H9 (cell line): ENCODE measurements around the gene EPC2. TPM values are rescaled to one million over a fixed set of nuclear protein-coding genes. Genes with fewer than 3 reads are reported as not detected.
A peak's percentile ranks its signal among the peaks of the same experiment; 100 is the strongest.

Source experiments
- DNase-seq: peaks from one replicate; pipeline ENCODE4 v3.0.0-alpha.2; 2017
- H2AFZ ChIP-seq: one replicate; pipeline ENCODE4 v1.6.1; 2013; ENCODE audit warnings: mild to moderate bottlenecking, low read length, control low read depth, moderate library complexity
- H2AK5ac ChIP-seq: 2 replicates; pipeline ENCODE4 v1.6.1; 2013; ENCODE audit warnings: low read length, control low read depth, mixed read lengths; ENCODE audit not compliant: insufficient read length
- H2BK120ac ChIP-seq: one replicate; pipeline ENCODE4 v1.6.1; 2013; ENCODE audit warnings: low read depth, mild to moderate bottlenecking, low read length, control low read depth, inconsistent platforms; ENCODE audit not compliant: poor library complexity, severe bottlenecking
- H2BK12ac ChIP-seq: 2 replicates; pipeline ENCODE4 v1.6.1; 2013; ENCODE audit warnings: low read length, control low read depth, mixed read lengths, low read depth; ENCODE audit not compliant: insufficient read length
- H2BK15ac ChIP-seq: 2 replicates; pipeline ENCODE4 v1.6.1; 2013; ENCODE audit warnings: low read depth, low read length, control low read depth
- H2BK20ac ChIP-seq: one replicate; pipeline ENCODE4 v1.6.1; 2013; ENCODE audit warnings: low read depth, mild to moderate bottlenecking, low read length, control low read depth, inconsistent platforms; ENCODE audit not compliant: poor library complexity, severe bottlenecking
- H2BK5ac ChIP-seq: 2 replicates; pipeline ENCODE4 v1.6.1; 2013; ENCODE audit warnings: low read length, control low read depth, mixed read lengths; ENCODE audit not compliant: insufficient read length
- H3K14ac ChIP-seq: 2 replicates; pipeline ENCODE4 v1.6.1; 2013; ENCODE audit warnings: low read length, control low read depth; ENCODE audit not compliant: insufficient read depth
- H3K18ac ChIP-seq: 2 replicates; pipeline ENCODE4 v1.6.1; 2013; ENCODE audit warnings: low read depth, mild to moderate bottlenecking, mixed read lengths, low read length, control low read depth; ENCODE audit not compliant: insufficient read length
- H3K23ac ChIP-seq: 2 replicates; pipeline ENCODE4 v1.6.1; 2013; ENCODE audit warnings: low read length, control low read depth, mixed read lengths, low read depth; ENCODE audit not compliant: insufficient read length
- H3K23me2 ChIP-seq: 2 replicates; pipeline ENCODE4 v1.6.1; 2013; ENCODE audit warnings: low read depth, mild to moderate bottlenecking, mixed read lengths, low read length, control low read depth; ENCODE audit not compliant: insufficient read length, poor library complexity, severe bottlenecking
- H3K27ac ChIP-seq: 2 replicates; pipeline ENCODE4 v1.5.1; 2013; ENCODE audit warnings: low read length, control low read depth, mixed read lengths, low read depth; ENCODE audit not compliant: insufficient read length
- H3K27me3 ChIP-seq: 2 replicates; pipeline ENCODE4 v1.6.1; 2013; ENCODE audit warnings: low read length, control low read depth, inconsistent platforms; ENCODE audit not compliant: insufficient read depth
- H3K4ac ChIP-seq: 2 replicates; pipeline ENCODE4 v1.6.1; 2013; ENCODE audit warnings: low read depth, mild to moderate bottlenecking, control low read depth, inconsistent platforms, low read length, moderate library complexity
- H3K4me1 ChIP-seq: 2 replicates; pipeline ENCODE4 v1.6.1; 2013; ENCODE audit warnings: low read length, control low read depth, inconsistent platforms; ENCODE audit not compliant: insufficient read depth
- H3K4me2 ChIP-seq: 2 replicates; pipeline ENCODE4 v1.6.1; 2013; ENCODE audit warnings: low read length, control low read depth, mixed read lengths; ENCODE audit not compliant: insufficient read length, insufficient read depth
- H3K56ac ChIP-seq: 2 replicates; pipeline ENCODE4 v1.6.1; 2013; ENCODE audit warnings: low read depth, mild to moderate bottlenecking, mixed read lengths, low read length, control low read depth; ENCODE audit not compliant: insufficient read length
- H3K79me1 ChIP-seq: 2 replicates; pipeline ENCODE4 v1.6.1; 2013; ENCODE audit warnings: low read depth, mild to moderate bottlenecking, moderate library complexity, low read length, control low read depth, inconsistent platforms; ENCODE audit not compliant: insufficient read depth, poor library complexity, severe bottlenecking
- H3K79me2 ChIP-seq: 2 replicates; pipeline ENCODE4 v1.6.1; 2013; ENCODE audit warnings: low read length, control low read depth, inconsistent platforms; ENCODE audit not compliant: insufficient read depth
- H3K9ac ChIP-seq: 2 replicates; pipeline ENCODE4 v1.6.1; 2013; ENCODE audit warnings: low read length, control low read depth, mixed read lengths; ENCODE audit not compliant: insufficient read length; ENCODE audit errors: extremely low read depth
- H3K9me3 ChIP-seq: one replicate; pipeline ENCODE4 v1.6.1; 2013; ENCODE audit warnings: low read depth, low read length, inconsistent platforms; ENCODE audit not compliant: control insufficient read depth
- H3T11ph ChIP-seq: one replicate; pipeline ENCODE4 v1.6.1; 2013; ENCODE audit warnings: mild to moderate bottlenecking, low read length, control low read depth, inconsistent platforms
- H4K20me1 ChIP-seq: one replicate; pipeline ENCODE4 v1.6.1; 2013; ENCODE audit not compliant: control insufficient read depth, insufficient read length, insufficient read depth
- H4K5ac ChIP-seq: 2 replicates; pipeline ENCODE4 v1.6.1; 2013; ENCODE audit warnings: low read depth, mild to moderate bottlenecking, mixed read lengths, low read length, control low read depth; ENCODE audit not compliant: insufficient read length
- H4K8ac ChIP-seq: replicated peaks from 2 replicates; pipeline ENCODE4 v1.6.1; 2013; ENCODE audit warnings: low read length, control low read depth, mixed read lengths, low read depth; ENCODE audit not compliant: insufficient read length
- H4K91ac ChIP-seq: 2 replicates; pipeline ENCODE4 v1.6.1; 2013; ENCODE audit warnings: low read depth, mild to moderate bottlenecking, moderate library complexity, mixed read lengths, low read length, control low read depth; ENCODE audit not compliant: insufficient read length
- H3K27ac Mint-ChIP-seq, 3 experiments: 2 replicates in 2 of 3; 3 replicates in 1 of 3; pipeline ENCODE4 v1.8.0; 2020 to 2021; ENCODE audit warnings: mixed read lengths in 3 of 3, mild to moderate bottlenecking in 1 of 3, moderate library complexity in 1 of 3
- H3K27me3 Mint-ChIP-seq: 2 replicates; pipeline ENCODE4 v1.8.0; 2021; ENCODE audit warnings: low read depth, mild to moderate bottlenecking, moderate library complexity, mixed read lengths
- H3K36me3 Mint-ChIP-seq, 3 experiments: 2 replicates in 2 of 3; 3 replicates in 1 of 3; pipeline ENCODE4 v1.8.0; 2020 to 2021; ENCODE audit warnings: low read depth in 3 of 3, mixed read lengths in 3 of 3; ENCODE audit not compliant: insufficient read depth in 1 of 3
- H3K4me1 Mint-ChIP-seq, 2 experiments: 2 replicates each; pipeline ENCODE4 v1.8.0; 2020; ENCODE audit warnings: mixed read lengths in 2 of 2
- H3K4me3 Mint-ChIP-seq, 2 experiments: 2 replicates in 1 of 2; 3 replicates in 1 of 2; pipeline ENCODE4 v1.8.0; 2020 to 2021; ENCODE audit warnings: mild to moderate bottlenecking in 2 of 2, mixed read lengths in 2 of 2, moderate library complexity in 1 of 2
- H3K9me3 Mint-ChIP-seq, 2 experiments: 2 replicates in 1 of 2; 3 replicates in 1 of 2; pipeline ENCODE4 v1.8.0; 2020; ENCODE audit warnings: mild to moderate bottlenecking in 2 of 2, mixed read lengths in 2 of 2, moderate library complexity in 1 of 2
- WGBS: extraction: QIAGEN DNeasy Blood & Tissue Kit; methylation state at CpG from one replicate; pipeline ENCODE4 v1.1.7; 2013; ENCODE audit warnings: missing lambda C conversion rate, low lambda C conversion rate, mixed read lengths; ENCODE audit not compliant: insufficient read length; ENCODE audit errors: extremely low coverage; 5-methylcytosine and 5-hydroxymethylcytosine counted together
- total RNA-seq: library from RNA; stranded (reverse); gene quantifications from 2 replicates; pipeline ENCODE4 v1.2.1, GENCODE V29; 2021
- TF ChIP-seq, protein P1 (sequence below): fragments of 200-600 bp; sonication (generic); conservative IDR thresholded peaks from 3 replicates; pipeline ENCODE4 v1.8.0; 2021; ENCODE audit warnings: antibody characterized with exemption, mild to moderate bottlenecking

The EPC2 gene
- total RNA-seq, 1 experiment from 2014 or later: 31.3 TPM

- no peak overlapping the region for H2AK5ac ChIP-seq
- peak overlapping the region; percentile 64 for H2BK12ac ChIP-seq
- TF ChIP-seq, protein P1, sequence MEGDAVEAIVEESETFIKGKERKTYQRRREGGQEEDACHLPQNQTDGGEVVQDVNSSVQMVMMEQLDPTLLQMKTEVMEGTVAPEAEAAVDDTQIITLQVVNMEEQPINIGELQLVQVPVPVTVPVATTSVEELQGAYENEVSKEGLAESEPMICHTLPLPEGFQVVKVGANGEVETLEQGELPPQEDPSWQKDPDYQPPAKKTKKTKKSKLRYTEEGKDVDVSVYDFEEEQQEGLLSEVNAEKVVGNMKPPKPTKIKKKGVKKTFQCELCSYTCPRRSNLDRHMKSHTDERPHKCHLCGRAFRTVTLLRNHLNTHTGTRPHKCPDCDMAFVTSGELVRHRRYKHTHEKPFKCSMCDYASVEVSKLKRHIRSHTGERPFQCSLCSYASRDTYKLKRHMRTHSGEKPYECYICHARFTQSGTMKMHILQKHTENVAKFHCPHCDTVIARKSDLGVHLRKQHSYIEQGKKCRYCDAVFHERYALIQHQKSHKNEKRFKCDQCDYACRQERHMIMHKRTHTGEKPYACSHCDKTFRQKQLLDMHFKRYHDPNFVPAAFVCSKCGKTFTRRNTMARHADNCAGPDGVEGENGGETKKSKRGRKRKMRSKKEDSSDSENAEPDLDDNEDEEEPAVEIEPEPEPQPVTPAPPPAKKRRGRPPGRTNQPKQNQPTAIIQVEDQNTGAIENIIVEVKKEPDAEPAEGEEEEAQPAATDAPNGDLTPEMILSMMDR: no peak; the same call in 2 of the 3 replicates
- no peak overlapping the region for H4K91ac ChIP-seq
- H3K14ac ChIP-seq: peak overlapping the region; percentile 100
- H3K56ac ChIP-seq: peak overlapping the region; percentile 99
- no CpG with 5 or more reads among the region's 69 CpGs for WGBS
- H4K5ac ChIP-seq: peak overlapping the region; percentile 100
- no peaks in the 10 kb centered on the region for H3K27me3 ChIP-seq
- H3K27ac ChIP-seq: peak overlapping the region; percentile 92
- H3K9me3 ChIP-seq: no peaks in the 10 kb centered on the region
- H3K4ac ChIP-seq: no peak overlapping the region; the same call in 1 of the 2 replicates
- Mint-ChIP-seq H3K4me1 (peaks cover 27 to 29% of the 10 kb centered on the region in 2 experiments), H3K9me3 (peaks cover 0 to 2% of the 10 kb centered on the region in 2 experiments; a peak in 1 of 5 replicates), H3K4me3 (peak overlapping the region; percentile 93), H3K27me3 (peaks cover 16% of the 10 kb centered on the region), H3K36me3 (peaks cover 0 to 2% (median 0%) of the 10 kb centered on the region in 3 experiments; a peak in 1 of 7 replicates), H3K27ac (peak overlapping the region; percentile 99)
- H3K23ac ChIP-seq: peak overlapping the region; percentile 41
- H3K79me2 ChIP-seq: peaks cover 29% of the 10 kb centered on the region
- peak overlapping the region; percentile 100 for H3K18ac ChIP-seq
- no peak overlapping the region for H2AFZ ChIP-seq
- no peak overlapping the region for H2BK15ac ChIP-seq
- H2BK5ac ChIP-seq: peak overlapping the region; percentile 99
- no peaks in the 10 kb centered on the region; the same call in 1 of the 2 replicates for H3K4me1 ChIP-seq
- H4K20me1 ChIP-seq: no peaks in the 10 kb centered on the region
- peak overlapping the region; percentile 99 for H3K9ac ChIP-seq
- peaks cover 12% of the 10 kb centered on the region for H3K23me2 ChIP-seq
- no peak overlapping the region for H4K8ac ChIP-seq
- no peak overlapping the region for H2BK20ac ChIP-seq
- DNase-seq: peak; percentile 90
- peak overlapping the region; percentile 71 for H3T11ph ChIP-seq
- no peak overlapping the region for H2BK120ac ChIP-seq
- no peaks in the 10 kb centered on the region for H3K79me1 ChIP-seq
- peak overlapping the region; percentile 100 for H3K4me2 ChIP-seq
Observed at GRCh38 chr2:148644883-148645538, 460 bp downstream of the EPC2 start.
